ENCODE data around the gene ONECUT2.

Gene ONECUT2

GRCh38 chr18:57533006-57533867 lies 98.1 kb downstream of the ONECUT2 start:
- no peak for DNase-seq

DNA sequence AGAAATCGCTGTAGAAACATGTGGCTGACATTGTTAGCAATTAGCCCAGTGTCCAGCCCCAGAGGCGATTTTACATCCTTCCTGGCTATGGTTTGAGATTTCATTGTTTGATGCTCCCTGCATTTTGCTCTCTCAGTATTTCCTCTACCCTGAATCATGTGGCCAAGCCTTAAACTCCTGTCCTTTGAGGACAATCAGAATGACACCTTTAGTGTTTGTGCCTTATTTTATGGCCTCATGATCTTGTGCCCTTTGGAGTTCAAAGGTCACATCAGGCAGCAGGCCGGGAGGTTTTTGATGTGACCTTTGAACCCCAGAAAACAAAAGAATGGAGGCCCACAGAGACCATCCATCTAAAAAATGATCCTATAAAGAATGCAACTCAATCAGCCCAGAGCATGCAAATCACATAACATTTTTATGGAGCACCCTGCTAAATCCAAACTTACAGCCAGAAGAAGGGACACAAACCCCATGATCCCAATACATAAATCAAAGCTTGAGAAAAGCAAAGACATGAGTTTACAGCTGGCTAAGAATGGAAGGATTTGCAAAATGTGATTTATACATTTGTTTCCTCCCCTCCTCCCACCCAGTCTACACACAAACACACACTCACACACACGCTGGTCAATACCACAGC lies 98.8 kb downstream of the ONECUT2 start:
- DNase-seq: no peak

GRCh38 chr18:57534511-57534909 lies 99.3 kb downstream of the ONECUT2 start:
- no peak for DNase-seq

GRCh38 chr18:57538614-57539013 lies 103.4 kb downstream of the ONECUT2 start:
- no peak for DNase-seq

GRCh38 chr18:57539702-57540101 lies 104.5 kb downstream of the ONECUT2 start:
- DNase-seq: no peak
